HL-60/S4 (cell line): Measurements from ENCODE around the gene HIC1.

Experiments
- in situ Hi-C: fragments of 300-500 bp; cut with MboI; formaldehyde crosslinking; loops from 2 replicates; pipeline ENCODE4 v1.14.3; 2022; ENCODE audit warnings: low sequenced_read_pairs

HIC1 gene

DNA sequence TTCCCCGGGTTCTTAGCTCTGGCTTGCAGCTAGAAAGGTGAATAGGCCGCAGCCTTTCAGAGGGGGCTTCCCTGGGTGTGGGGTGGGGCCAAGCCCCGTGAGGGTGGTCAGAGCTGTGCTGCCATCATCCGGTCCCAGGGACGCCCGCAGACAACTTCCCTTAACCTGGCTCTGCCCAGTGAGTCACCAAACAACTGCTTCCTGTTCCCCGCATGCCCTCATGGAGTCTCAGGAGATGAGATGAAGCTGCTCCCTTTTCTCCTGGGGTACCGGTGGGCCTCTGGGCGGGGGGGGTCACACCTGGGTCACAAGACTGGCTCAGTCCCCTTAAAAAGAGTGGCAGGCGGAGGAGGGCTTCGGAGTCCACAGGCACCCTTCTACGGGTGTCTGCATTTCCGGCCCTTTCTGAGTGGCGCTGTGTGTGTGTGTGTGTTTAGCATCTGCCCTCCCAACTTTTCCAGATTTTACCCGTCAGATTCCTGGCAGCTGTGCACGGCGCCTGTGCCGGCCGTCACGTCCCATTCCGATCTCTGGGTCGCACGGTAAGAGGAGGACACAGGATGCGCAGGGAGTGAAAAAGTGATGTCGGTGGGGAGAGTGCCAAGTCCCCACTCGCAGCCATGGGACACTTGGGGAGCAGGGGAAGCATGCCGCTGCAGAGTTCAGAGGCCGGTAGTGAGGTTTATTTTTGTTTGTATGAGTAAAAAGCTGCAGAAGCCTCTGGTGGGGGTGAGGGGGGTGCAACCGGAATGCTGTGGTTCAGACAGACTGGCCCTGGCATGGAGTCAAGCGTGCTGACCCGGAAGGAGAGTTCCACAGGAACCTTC lies 16.8 kb downstream of the HIC1 start:
- in situ Hi-C loops: no loop called here

DNA sequence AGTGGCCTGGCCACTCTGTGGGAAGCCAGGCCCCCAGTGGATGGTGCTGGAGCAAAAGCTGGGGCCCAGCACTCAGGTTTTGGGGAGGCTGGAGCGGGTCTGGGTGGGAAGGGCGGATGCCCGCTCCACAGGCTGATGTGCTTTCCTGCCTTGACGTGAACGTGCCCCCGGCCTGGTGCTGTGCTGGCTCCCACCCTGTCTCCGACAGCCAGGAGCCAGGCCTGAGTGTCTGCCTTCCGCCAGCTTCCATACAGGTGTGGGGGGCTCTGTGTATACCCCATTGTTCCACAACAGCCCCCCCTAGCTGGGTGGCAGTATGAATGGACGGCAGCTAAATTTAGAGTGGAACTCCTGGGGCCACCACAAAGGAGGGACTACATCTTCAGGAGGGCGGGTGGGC lies 20.0 kb downstream of the HIC1 start:
- in situ Hi-C loops: no loop called here

- in situ Hi-C loops: no loop called here
These were observed 20.6 kb downstream of the HIC1 start for GRCh38 chr17:2075336-2076086.

- in situ Hi-C loops: no loop called here
These were observed 21.4 kb downstream of the HIC1 start for GRCh38 chr17:2076087-2076984.

- in situ Hi-C loops: no loop called here
These were observed 22.1 kb downstream of the HIC1 start for GRCh38 chr17:2077040-2077439.

GRCh38 chr17:2081564-2081963 lies 26.7 kb downstream of the HIC1 start:
- in situ Hi-C loops: no loop called here

- in situ Hi-C loops: no loop called here
These were observed 27.3 kb downstream of the HIC1 start for GRCh38 chr17:2082003-2082781.

- in situ Hi-C loops: no loop called here
These were observed 28.7 kb downstream of the HIC1 start for GRCh38 chr17:2083613-2084035.

DNA sequence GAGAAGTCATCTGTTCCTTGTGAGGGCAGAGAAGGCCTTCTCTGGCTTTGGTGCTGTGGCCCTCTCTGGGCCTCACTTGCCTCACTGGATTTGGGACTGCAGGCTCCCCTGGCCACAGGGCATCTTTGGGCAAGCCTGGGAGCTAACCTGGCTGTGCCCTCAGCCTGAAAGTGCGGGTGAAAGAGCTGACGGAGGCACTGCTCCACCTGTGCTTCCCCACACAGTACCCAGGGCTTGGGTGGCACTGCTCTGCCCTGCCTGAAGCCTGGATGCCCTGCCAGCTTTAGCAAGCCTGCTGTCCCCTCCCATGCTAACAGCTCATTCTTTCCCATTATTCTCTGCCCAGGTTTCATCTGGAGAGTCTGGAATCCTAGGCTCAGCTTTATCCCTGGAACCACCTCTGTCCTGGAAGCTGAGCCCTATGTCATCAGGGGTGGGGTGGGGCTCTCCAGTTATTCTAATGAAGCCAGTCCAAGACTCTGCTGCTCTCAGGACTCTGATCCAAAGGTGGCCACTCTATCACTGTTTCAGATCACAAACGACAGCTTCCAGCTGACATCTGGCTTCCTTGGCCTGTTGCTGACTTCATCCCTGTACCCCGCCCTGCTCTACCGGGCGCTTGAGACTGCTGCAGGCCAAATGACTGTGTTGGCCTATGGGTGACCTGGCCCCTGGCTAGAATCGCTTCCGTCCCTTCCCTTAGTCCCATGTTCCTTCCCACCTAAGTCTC lies 29.3 kb downstream of the HIC1 start:
- in situ Hi-C loops: no loop called here

- in situ Hi-C loops: no loop called here
These were observed 30.1 kb downstream of the HIC1 start for GRCh38 chr17:2084766-2085647.

GRCh38 chr17:2085648-2085949 lies 30.7 kb downstream of the HIC1 start:
- in situ Hi-C loops: no loop called here

GRCh38 chr17:2086306-2086705 lies 31.4 kb downstream of the HIC1 start:
- in situ Hi-C loops: no loop called here

GRCh38 chr17:2087597-2088211 lies 32.8 kb downstream of the HIC1 start:
- in situ Hi-C loops: no loop called here

GRCh38 chr17:2089021-2089422 lies 34.1 kb downstream of the HIC1 start:
- in situ Hi-C loops: no loop called here

DNA sequence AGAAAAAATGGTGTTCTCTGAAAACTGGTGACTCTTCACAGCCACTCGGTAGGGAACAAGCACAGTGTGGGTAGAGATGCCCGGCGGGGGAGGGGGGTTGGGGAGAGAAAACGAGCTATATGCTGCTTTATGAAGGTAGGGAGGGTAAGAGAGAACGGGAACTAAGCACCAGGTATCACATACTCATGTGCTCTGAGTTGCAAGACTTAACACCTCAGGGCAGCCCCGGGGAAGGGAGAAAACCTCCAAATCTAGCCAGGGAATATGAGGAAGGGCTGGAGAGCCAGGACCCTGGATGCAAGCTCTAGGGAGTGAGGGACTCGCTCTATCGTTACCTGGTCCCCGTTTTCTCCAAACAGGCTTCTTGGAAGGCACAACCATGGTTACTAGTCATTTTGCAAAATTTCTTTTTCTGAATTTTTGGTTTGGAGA lies 35.3 kb downstream of the HIC1 start:
- in situ Hi-C loops: no loop called here

DNA sequence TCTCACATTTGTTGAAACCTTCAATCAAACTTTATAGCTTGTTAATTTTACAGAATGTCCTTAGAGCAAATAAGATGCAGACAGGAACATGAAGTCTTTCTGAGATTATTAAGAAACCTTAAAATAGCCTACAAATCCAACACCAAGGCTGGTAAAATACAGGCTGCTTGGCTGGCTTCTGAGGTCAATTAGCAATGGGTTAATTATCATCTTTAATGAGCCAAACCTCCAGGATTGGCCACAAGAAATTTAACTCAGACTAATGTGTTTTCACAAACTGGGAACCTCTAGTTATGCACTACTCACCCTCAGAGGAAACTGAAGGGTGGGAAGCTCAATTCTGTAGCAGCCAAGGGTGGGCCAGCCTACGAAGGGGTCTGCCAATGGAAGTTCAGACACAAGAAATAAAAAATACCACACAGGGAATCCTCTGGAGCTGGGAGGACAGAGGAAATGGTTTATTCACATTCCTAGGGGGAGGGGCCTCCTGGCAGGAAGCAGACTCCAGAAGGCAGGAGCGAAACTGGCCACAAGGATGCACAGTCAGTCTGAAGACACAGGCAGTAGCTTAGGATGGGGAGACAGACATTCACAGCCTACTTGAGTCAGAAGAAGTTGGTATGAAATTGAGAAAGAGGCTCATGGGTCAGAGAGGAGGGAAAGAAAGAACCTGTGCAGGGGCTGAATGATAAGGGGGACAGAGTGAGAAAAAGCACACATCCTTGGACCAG lies 36.1 kb downstream of the HIC1 start:
- in situ Hi-C loops: no loop called here

GRCh38 chr17:2092253-2092652 lies 37.4 kb downstream of the HIC1 start:
- in situ Hi-C loops: no loop called here

DNA sequence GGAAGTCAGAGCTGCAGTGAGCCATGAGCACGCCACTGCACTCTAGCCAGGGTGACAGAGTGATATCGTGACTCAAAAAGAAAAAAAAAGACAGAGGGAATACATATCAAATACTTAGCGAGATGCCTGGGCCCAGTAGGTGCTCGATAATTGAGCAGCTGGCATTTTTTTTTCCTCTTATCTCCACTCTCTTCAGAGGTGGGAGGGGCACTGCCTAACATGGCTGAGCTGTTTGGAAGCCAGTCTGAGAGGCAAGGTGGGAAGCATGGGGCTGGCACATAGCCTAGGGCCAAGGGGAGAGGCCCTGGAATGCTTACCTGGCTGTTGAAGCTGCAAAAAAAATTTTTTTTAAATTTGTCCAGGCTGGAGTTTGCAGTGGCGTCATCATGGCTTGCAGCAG lies 38.4 kb downstream of the HIC1 start:
- in situ Hi-C loops: no loop called here
